Esophagus squamous epithelium (tissue), 4 donors: Measurements from ENCODE around the gene LARP6.

Source experiments
- POLR2A ChIP-seq, 4 donors: fragments of 450-650 bp; IDR thresholded peaks; one replicate each; pipeline ENCODE4 v1.6.1; 2017; ENCODE audit warnings: antibody characterized with exemption in 4 of 4, mild to moderate bottlenecking in 4 of 4, moderate library complexity in 3 of 4
- TF ChIP-seq, protein P1 (sequence below), 6 experiments: fragments of 450-650 bp in 4 of 6; fragments of 200-600 bp in 2 of 6; sonication (generic) in 2 of 6; IDR thresholded peaks; one replicate each; pipeline ENCODE4 v1.5.1; 2016 to 2019; ENCODE audit warnings: antibody characterized with exemption in 6 of 6, mild to moderate bottlenecking in 4 of 6, moderate library complexity in 4 of 6

GRCh38 chr15:70835841-70836240, 18.1 kb downstream of the LARP6 start:
- no peak for TF ChIP-seq POLR2A (IDR thresholded peaks at IDR 0.05)
- TF ChIP-seq, protein P1, sequence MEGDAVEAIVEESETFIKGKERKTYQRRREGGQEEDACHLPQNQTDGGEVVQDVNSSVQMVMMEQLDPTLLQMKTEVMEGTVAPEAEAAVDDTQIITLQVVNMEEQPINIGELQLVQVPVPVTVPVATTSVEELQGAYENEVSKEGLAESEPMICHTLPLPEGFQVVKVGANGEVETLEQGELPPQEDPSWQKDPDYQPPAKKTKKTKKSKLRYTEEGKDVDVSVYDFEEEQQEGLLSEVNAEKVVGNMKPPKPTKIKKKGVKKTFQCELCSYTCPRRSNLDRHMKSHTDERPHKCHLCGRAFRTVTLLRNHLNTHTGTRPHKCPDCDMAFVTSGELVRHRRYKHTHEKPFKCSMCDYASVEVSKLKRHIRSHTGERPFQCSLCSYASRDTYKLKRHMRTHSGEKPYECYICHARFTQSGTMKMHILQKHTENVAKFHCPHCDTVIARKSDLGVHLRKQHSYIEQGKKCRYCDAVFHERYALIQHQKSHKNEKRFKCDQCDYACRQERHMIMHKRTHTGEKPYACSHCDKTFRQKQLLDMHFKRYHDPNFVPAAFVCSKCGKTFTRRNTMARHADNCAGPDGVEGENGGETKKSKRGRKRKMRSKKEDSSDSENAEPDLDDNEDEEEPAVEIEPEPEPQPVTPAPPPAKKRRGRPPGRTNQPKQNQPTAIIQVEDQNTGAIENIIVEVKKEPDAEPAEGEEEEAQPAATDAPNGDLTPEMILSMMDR (IDR thresholded peaks at IDR 0.05), result no peak
